WERI-Rb-1 (cell line): Measurements from ENCODE around the gene MRPS18B.
A peak's percentile ranks its signal among the peaks of the same experiment; 100 is the strongest.

Experiments used
- DNase-seq: peaks from one replicate; pipeline ENCODE4 v3.0.0-alpha.2; 2020
- H3K27ac ChIP-seq: fragments of 250-450 bp; sonication (Bioruptor Pico); 2 replicates; pipeline ENCODE4 v1.5.1; 2020; ENCODE audit warnings: mild to moderate bottlenecking, moderate library complexity
- H3K27me3 ChIP-seq: fragments of 250-450 bp; sonication (Bioruptor Pico); 2 replicates; pipeline ENCODE4 v1.5.1; 2021; ENCODE audit warnings: mild to moderate bottlenecking, low read depth, moderate library complexity; ENCODE audit not compliant: insufficient read depth, severe bottlenecking
- H3K36me3 ChIP-seq: fragments of 250-450 bp; sonication (Bioruptor Pico); 2 replicates; pipeline ENCODE4 v1.5.1; 2020; ENCODE audit warnings: mild to moderate bottlenecking, moderate library complexity
- H3K4me3 ChIP-seq: 2 replicates; pipeline ENCODE4 v1.5.1; 2011; ENCODE audit warnings: low read depth, mild to moderate bottlenecking, control low read depth, low read length
- H3K9me3 ChIP-seq: fragments of 250-450 bp; sonication (Bioruptor Pico); 2 replicates; pipeline ENCODE4 v1.5.1; 2021; ENCODE audit warnings: mild to moderate bottlenecking, moderate library complexity; ENCODE audit not compliant: severe bottlenecking
- CTCF ChIP-seq: IDR thresholded peaks from 2 replicates; pipeline ENCODE4 v1.5.1; 2011; ENCODE audit warnings: low read depth, mild to moderate bottlenecking, control low read depth, inconsistent platforms, low read length

Gene MRPS18B

GRCh38 chr6:30670760-30671527, 53.3 kb downstream of the MRPS18B start:
- Histone ChIP-seq H3K4me3 (no peak overlapping the region), H3K27ac (no peak overlapping the region)
- DNase-seq = no peak

GRCh38 chr6:30672445-30673253, 55.0 kb downstream of the MRPS18B start, which contains the start of gene DHX16:
Gene DHX16, minus strand, starts transcription at chr6:30673006. Its CDS starts 165 bp downstream, at chr6:30672841.
- H3K27me3 ChIP-seq = no peaks in the 10 kb centered on the region
- H3K27ac ChIP-seq = peak within 1 kb of the TSS; percentile 65

More at GRCh38 chr6:30670760-30671527, 53.3 kb downstream of the MRPS18B start:
- no peaks in the 10 kb centered on the region for H3K27me3 ChIP-seq
- no peaks in the 10 kb centered on the region for H3K9me3 ChIP-seq
- H3K36me3 ChIP-seq = peaks cover 55% of the 10 kb centered on the region
- TF ChIP-seq CTCF = peak; percentile 43

More at GRCh38 chr6:30672445-30673253, 55.0 kb downstream of the MRPS18B start, which contains the start of gene DHX16:
- DNase-seq = peak; percentile 100
- Histone ChIP-seq H3K36me3 (peaks cover 58% of the 10 kb centered on the region), H3K4me3 (peak within 1 kb of the TSS; percentile 96), H3K9me3 (no peaks in the 10 kb centered on the region)
- TF ChIP-seq CTCF = peak; percentile 86
